A673 (cell line): ENCODE results near the gene RSPH6A.

Experiments used
- EZH2 ChIP-seq: fragments of 200-600 bp; sonication (generic); IDR thresholded peaks from 2 replicates; pipeline ENCODE4 v1.6.1; 2017; ENCODE audit warnings: borderline replicate concordance, low read depth, mild to moderate bottlenecking, mixed read lengths, antibody characterized with exemption, low read length; ENCODE audit not compliant: poor library complexity, severe bottlenecking
- TF ChIP-seq, protein P1 (sequence below): fragments of 300-800, 200-600 bp; sonication (generic); conservative IDR thresholded peaks from 2 replicates; pipeline ENCODE4 v1.5.1; 2017; ENCODE audit warnings: low read depth, mild to moderate bottlenecking, antibody characterized with exemption, low read length, moderate library complexity, mixed read lengths

DNA sequence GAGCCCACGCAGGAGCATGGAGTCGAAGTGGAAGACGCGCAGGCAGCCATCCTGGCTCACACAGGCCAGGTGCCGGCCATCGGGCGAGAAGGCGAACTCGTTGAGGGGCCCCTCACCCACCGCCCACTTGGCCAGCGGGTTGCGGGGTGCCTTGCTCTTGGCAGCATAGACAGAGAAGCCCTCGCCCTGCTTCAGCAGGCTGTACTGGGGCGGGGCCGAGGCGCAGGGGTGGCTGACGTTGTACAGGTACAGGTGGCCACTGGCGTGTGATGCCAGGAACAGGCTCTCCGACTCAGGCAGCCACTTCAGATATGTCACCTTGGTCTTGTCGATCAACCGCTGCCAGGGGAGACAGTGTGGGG lies 28.6 kb downstream of the RSPH6A start:
- TF ChIP-seq EZH2 = no peak
- TF ChIP-seq, protein P1, sequence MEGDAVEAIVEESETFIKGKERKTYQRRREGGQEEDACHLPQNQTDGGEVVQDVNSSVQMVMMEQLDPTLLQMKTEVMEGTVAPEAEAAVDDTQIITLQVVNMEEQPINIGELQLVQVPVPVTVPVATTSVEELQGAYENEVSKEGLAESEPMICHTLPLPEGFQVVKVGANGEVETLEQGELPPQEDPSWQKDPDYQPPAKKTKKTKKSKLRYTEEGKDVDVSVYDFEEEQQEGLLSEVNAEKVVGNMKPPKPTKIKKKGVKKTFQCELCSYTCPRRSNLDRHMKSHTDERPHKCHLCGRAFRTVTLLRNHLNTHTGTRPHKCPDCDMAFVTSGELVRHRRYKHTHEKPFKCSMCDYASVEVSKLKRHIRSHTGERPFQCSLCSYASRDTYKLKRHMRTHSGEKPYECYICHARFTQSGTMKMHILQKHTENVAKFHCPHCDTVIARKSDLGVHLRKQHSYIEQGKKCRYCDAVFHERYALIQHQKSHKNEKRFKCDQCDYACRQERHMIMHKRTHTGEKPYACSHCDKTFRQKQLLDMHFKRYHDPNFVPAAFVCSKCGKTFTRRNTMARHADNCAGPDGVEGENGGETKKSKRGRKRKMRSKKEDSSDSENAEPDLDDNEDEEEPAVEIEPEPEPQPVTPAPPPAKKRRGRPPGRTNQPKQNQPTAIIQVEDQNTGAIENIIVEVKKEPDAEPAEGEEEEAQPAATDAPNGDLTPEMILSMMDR = no peak
